GM19324 (cell line): ENCODE results near the gene RAB30.
"Not testable (repeated sequence)": the region's sequence is repeated elsewhere in the genome, so short reads cannot be mapped to it uniquely, and the experiment has no call there.

Experiments
- ATAC-seq: cut with Tn5 transposase; IDR thresholded peaks from one replicate; pipeline ENCODE4 v1.9.1; 2021; ENCODE audit warnings: mild to moderate bottlenecking, moderate library complexity; ENCODE audit not compliant: unreplicated experiment, low FRiP score

The RAB30 gene

DNA sequence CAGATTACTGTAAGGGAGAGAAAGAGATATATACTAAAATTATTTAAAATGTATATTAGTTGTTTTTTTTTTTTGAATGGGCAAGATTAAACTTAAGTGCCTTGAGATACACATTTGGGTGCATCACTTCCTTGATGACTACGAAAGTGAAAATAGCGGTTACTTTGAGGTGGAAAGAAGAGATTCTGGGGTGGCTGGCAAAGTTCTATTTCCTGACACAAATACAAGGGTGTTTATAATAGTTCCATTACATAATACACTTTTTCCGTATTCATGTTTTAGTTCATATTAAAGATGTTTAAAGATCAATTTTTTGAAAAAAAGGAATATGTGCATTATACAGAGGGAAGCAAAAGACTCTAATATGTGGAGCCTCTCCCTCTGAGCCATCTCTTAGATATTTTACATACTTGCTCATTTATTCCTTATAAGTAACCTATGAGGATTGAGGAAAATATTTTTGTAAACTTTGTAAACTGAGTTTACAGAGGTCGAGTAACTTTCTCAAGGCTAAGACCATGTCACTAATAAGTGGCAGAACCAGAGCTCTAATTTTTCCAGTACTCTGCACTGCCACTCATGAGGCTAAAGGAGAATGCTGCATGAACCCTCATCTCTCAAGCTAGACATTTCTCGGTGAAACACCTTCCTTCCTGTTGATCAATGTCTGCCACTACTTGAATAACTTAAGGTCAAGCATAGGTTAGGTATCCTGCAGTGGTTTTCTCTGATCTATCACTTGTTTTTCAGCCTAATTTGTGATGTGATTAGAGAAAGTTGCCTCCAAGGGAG, 111.5 kb downstream of the RAB30 start:
- ATAC-seq: peak; percentile 92

DNA sequence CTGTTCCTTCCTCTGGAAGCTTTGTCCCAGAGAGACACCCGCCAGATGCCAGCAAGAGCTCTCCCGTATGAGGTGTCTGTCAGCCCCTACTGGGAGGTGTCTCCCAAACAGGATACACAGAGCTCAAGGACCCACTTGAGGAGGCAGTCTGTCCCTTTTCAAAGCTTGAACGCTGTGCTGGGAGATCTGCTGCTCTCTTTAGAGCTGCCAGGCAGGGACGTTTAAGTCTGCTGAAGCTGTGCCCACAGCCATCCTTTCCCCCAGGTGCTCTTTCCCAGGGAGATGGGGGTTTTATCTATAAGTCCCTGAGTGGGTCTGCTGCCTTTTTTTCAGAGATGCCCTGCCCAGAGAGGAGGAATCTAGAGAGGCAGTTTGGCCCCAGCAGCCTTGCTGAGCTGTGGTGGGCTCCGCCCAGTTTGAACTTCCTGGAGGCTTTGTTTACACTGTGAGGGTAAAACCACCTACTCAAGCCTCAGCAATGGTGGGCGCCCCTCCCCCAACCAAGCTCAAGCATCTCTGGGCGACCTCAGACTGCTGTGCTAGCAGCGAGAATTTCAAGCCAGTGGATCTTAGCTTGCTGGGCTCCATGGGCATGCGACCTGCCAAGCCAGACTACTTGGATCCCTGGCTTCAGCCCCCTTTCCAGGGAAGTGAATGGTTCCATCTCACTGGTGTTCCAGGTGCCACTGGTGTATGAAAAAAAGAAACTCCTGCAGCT, 115.8 kb downstream of the RAB30 start:
- not testable (repeated sequence) for ATAC-seq

GRCh38 chr11:82950502-82950901, 121.2 kb downstream of the RAB30 start:
- not testable (repeated sequence) for ATAC-seq

DNA sequence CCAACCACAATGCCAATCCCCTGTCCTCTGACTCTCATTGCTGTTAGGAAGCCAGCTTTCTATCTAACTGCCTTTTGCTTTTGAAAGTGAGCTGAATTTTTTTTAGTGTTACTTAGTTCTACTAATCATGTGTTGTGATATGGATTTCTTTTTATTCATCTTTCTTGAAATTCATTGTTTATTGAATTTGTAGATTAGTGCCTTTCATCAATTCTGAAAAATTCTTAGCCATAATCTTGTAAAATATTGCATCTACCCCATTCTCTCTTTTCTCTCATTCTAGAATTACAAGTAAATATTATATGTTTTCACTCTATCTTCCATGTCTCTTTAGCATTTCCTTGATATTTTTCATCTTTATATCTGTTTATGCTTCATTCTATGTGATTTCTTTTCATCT, 122.3 kb downstream of the RAB30 start:
- no peak for ATAC-seq

- no peak for ATAC-seq
Measured at GRCh38 chr11:82945682-82946081, 126.0 kb downstream of the RAB30 start.

- not testable (repeated sequence) for ATAC-seq
Measured at GRCh38 chr11:82945041-82945440, 126.7 kb downstream of the RAB30 start.

GRCh38 chr11:82944198-82944597, 127.5 kb downstream of the RAB30 start:
- ATAC-seq: no peak

GRCh38 chr11:82943430-82943829, 128.3 kb downstream of the RAB30 start:
- ATAC-seq: not testable (repeated sequence)

- no peak for ATAC-seq
Measured at GRCh38 chr11:82942376-82942775, 129.3 kb downstream of the RAB30 start.

DNA sequence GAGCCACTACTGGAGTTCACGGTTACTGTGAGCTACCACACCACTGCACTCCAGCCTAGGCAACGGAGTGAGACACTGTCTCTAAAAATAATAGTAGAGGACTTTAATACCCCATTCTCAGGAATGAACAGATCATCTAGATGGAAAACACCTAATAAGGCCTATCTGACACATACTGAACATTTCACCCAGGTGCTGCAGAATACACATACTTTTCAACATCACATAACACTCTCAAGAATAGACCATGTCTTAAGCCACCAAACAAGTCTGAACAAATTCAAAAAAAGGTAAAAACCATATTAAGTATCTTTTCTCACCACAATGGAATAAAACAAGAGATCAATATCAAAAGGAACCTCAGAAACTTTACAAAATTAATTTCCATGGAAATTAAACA, 132.2 kb downstream of the RAB30 start:
- ATAC-seq: no peak

DNA sequence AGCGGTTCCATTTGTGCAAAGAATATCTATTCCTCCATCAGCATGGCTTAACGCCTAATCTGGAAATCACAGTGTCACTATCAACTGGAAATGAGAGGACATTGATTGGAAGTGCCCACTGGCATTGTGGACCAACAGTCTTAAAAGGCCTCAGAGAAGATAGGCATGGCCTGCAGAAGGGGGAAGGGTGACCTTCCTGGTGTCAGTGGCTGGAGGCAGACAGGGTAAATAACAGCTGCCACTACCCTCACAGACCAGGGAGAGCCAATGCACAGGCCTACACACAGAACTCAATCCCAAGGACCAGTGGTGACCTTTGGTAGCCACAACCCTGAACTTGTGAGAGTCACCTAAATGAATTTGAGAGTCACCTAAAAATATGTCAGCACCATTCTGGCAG, 134.1 kb downstream of the RAB30 start:
- ATAC-seq: no peak

DNA sequence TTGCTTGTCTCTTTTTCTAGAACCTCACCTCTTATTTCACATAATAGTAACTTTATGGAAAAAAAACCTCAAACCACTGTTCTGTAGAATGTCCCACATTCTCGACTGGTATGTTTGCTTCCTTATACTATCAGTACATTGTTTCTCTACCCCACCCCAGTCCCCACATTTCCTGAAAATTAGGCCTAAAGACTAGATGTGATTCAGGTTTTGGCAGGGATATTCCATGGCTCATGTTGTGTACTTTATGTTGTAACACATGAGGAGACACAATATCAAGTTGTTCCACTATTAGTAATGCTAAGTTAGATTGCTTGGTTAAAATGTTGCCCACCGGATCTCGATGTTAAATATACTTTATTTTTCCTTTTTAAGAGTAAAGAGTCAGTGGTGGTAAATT, 135.4 kb downstream of the RAB30 start:
- no peak for ATAC-seq

DNA sequence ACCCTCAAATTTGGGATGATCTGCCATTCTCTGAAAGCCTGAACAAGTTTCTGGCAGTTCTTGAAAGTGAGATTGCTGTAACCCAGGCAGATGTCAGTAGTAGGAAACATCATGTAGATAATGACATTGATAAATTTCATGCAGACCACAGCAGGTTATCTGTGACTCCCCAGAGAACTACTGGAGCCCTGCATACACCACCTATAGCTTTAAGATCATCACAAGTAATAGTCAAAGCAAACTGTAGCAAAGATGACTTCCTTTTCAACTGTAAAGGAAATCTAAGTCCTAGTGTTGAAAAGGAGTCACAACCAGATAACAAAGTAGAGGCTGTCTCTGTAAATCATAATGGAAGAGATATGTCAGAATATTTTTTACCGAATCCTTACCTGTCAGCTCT, 139.1 kb downstream of the RAB30 start:
- no peak for ATAC-seq

DNA sequence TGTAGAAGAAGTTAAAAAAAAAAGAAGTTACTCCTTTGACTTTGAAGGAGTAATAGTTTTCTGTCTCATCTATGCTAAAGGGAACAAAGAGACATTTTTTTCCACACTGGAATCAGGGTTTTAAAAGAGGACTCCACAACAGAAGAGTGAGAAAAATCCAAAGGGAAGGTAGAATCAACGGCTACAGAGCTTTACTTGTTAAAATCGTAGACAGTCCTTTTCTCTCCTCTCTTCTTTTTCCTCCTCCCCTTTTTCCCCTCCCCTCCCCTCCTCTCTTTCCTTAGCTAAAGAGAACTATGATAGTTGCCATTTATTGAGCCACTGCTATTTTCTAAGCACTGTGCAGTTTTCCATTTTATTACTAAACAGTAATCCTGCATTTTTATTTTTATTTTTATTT, 141.0 kb downstream of the RAB30 start:
- no peak for ATAC-seq

DNA sequence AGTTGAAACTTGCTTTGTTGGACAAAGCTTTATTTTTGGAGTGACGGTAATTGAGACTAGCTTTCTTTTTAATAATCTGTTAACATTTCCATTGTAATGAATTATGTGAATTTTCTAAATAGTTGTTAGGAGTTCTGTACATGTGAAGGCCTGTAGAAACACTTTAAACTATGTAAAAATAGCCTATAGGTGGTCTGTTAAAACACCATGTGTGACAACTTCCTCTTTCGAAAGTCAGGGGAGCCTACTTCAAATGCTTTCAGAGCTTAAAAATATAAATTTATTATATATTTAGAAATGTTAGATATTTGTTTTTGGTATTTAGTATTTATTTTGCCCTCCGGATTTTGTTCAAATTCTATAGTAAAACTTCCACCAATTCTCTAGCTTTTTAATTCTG, 141.5 kb downstream of the RAB30 start:
- no peak for ATAC-seq

DNA sequence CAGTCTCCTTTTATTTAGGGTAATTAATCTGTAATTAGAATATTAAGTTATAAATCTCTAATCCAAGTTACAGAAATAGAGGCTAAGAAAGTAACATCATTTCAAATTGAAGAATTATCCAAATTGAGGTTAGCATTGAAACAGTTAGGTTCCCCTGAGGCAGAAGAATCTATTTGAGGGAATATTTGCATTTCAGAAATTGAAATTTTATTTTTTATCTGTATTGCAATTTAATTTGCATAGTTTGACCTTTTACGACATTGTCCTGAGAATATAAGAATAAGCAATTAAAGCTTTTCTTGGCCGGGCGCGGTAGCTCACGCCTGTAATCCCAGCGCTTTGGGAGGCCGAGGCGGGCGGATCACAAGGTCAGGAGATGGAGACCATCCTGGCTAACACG, 142.6 kb downstream of the RAB30 start:
- no peak for ATAC-seq

GRCh38 chr11:82927264-82927880, 144.3 kb downstream of the RAB30 start:
- peak; percentile 63 for ATAC-seq

GRCh38 chr11:82924522-82925224, 147.0 kb downstream of the RAB30 start:
- no peak for ATAC-seq
